ENCODE measurements around the gene ZNF423. TPM values are rescaled to one million over a fixed set of nuclear protein-coding genes. Genes with fewer than 3 reads are reported as not detected.

ZNF423 gene
- total and polyA plus RNA-seq, 7 donors = 0.69 to 19.7 (median 3.6) TPM

GRCh38 chr16:49615576-49615975 is 240.3 kb downstream of the ZNF423 start:
- H3K27me3 ChIP-seq = no peaks in the 10 kb centered on the region
- intact Hi-C loops (cut with DNase I) = no loop called here
- H3K4me1 ChIP-seq = peaks cover 0 to 17% (median 15%) of the 10 kb centered on the region in 4 donors
- H3K9me3 ChIP-seq = no peaks in the 10 kb centered on the region
- no peak overlapping the region for H3K27ac ChIP-seq
- H3K4me3 ChIP-seq = no peak overlapping the region
- peak; percentile 38 for DNase-seq
- no peaks in the 10 kb centered on the region for H3K36me3 ChIP-seq
- 87 to 89% methylated on average over 8 of the region's 8 CpGs for WGBS, 2 donors
- TF ChIP-seq EP300 (IDR thresholded peaks at IDR 0.05) (no peak), POLR2AphosphoS5 (IDR thresholded peaks at IDR 0.05) (no peak), CTCF (IDR thresholded peaks at IDR 0.05) (no peak), POLR2A (IDR thresholded peaks at IDR 0.05) (no peak)

GRCh38 chr16:49610983-49611382 is 244.9 kb downstream of the ZNF423 start:
- no peaks in the 10 kb centered on the region for H3K36me3 ChIP-seq
- H3K4me1 ChIP-seq = peaks cover 0 to 16% (median 13%) of the 10 kb centered on the region in 4 donors
- WGBS, 2 donors = 31 to 45% methylated on average over 3 of the region's 3 CpGs
- TF ChIP-seq POLR2AphosphoS5 (IDR thresholded peaks at IDR 0.05) (no peak), EP300 (IDR thresholded peaks at IDR 0.05) (no peak), POLR2A (IDR thresholded peaks at IDR 0.05) (no peak), CTCF (IDR thresholded peaks at IDR 0.05) (no peak)
- intact Hi-C loops (cut with DNase I) = no loop called here
- no peak for DNase-seq
- H3K4me3 ChIP-seq = no peak overlapping the region
- no peak overlapping the region for H3K27ac ChIP-seq
- H3K9me3 ChIP-seq = no peaks in the 10 kb centered on the region
- no peaks in the 10 kb centered on the region for H3K27me3 ChIP-seq

GRCh38 chr16:49608779-49609178 is 247.1 kb downstream of the ZNF423 start:
- intact Hi-C loops (cut with DNase I) = loop anchor here (5.0 kb wide), 3 partner anchors 201 to 269 kb away; partner anchors contain the start of gene ZNF423

GRCh38 chr16:49608098-49608497 is 247.8 kb downstream of the ZNF423 start:
- intact Hi-C loops (cut with DNase I) = loop anchor here (5.0 kb wide), 3 partner anchors 201 to 269 kb away; partner anchors contain the start of gene ZNF423
- Histone ChIP-seq H3K27ac (peak overlapping the region in 2 of 4 donors; percentile 25 to 51), H3K27me3 (no peaks in the 10 kb centered on the region), H3K4me1 (peaks cover 0 to 16% (median 13%) of the 10 kb centered on the region in 4 donors), H3K4me3 (no peak overlapping the region), H3K9me3 (no peaks in the 10 kb centered on the region), H3K36me3 (no peaks in the 10 kb centered on the region)
- WGBS, 2 donors = 4 to 15% methylated on average over 5 of the region's 5 CpGs
- no peak for TF ChIP-seq CTCF (IDR thresholded peaks at IDR 0.05)
- no peak for TF ChIP-seq POLR2A (IDR thresholded peaks at IDR 0.05)
- no peak for DNase-seq

More at GRCh38 chr16:49608779-49609178, 247.1 kb downstream of the ZNF423 start:
- H3K9me3 ChIP-seq = no peaks in the 10 kb centered on the region
- H3K4me3 ChIP-seq = no peak overlapping the region
- no peaks in the 10 kb centered on the region for H3K27me3 ChIP-seq
- H3K36me3 ChIP-seq = no peaks in the 10 kb centered on the region
- peak; percentile 68 for DNase-seq
- no peak for TF ChIP-seq POLR2AphosphoS5 (IDR thresholded peaks at IDR 0.05)
- TF ChIP-seq CTCF (IDR thresholded peaks at IDR 0.05) = peak; percentile 10 to 61 (median 26)
- H3K27ac ChIP-seq = peak overlapping the region in 2 of 4 donors; percentile 25 to 51
- H3K4me1 ChIP-seq = peaks cover 0 to 16% (median 13%) of the 10 kb centered on the region in 4 donors
- 65 to 83% methylated on average over 5 of the region's 5 CpGs for WGBS, 2 donors
